ENCODE results near the gene PPP1R13B.

DNA sequence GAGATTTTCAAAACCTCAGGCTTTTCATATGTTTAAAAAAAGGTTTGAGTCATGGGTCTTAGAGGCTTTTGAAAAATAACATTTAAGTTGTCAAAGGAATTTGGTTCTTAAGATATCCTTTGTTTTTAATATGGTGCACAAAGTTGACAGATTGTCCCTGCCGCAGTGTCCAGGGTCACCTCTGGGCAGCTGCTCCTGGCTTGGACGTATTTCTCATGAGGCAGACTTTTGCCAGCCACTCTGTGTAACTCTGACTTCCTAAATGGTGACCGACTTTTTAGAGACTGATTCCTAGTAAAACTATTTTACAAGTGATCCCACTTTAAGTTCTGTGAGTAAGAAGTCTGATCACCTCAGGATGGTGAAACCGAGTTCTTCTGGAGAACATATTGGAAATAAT lies 159.7 kb downstream of the PPP1R13B start:
- TF ChIP-seq, protein P1, sequence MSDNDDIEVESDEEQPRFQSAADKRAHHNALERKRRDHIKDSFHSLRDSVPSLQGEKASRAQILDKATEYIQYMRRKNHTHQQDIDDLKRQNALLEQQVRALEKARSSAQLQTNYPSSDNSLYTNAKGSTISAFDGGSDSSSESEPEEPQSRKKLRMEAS (IDR thresholded peaks at IDR 0.05), result no peak
- TF ChIP-seq HMGXB4 (CRISPR knock-in tag; IDR thresholded peaks at IDR 0.05; ENCODE audit: borderline replicate concordance) (no peak), ELK1 (IDR thresholded peaks at IDR 0.05; ENCODE audit: low read depth, low read length) (no peak), ZNF302 (CRISPR knock-in tag; IDR thresholded peaks at IDR 0.05) (no peak), POLR2A (IDR thresholded peaks at IDR 0.05; ENCODE audit: low read length) (no peak), ESRRA (IDR thresholded peaks at IDR 0.05; ENCODE audit: borderline replicate concordance, low read length) (no peak), RAD21 (conservative IDR thresholded peaks at IDR 0.05 in 1 of 2, IDR thresholded peaks at IDR 0.05 in 1 of 2) (no peak), TP53 (CRISPR knock-in tag; IDR thresholded peaks at IDR 0.05) (no peak)
- TF ChIP-seq, protein P2, sequence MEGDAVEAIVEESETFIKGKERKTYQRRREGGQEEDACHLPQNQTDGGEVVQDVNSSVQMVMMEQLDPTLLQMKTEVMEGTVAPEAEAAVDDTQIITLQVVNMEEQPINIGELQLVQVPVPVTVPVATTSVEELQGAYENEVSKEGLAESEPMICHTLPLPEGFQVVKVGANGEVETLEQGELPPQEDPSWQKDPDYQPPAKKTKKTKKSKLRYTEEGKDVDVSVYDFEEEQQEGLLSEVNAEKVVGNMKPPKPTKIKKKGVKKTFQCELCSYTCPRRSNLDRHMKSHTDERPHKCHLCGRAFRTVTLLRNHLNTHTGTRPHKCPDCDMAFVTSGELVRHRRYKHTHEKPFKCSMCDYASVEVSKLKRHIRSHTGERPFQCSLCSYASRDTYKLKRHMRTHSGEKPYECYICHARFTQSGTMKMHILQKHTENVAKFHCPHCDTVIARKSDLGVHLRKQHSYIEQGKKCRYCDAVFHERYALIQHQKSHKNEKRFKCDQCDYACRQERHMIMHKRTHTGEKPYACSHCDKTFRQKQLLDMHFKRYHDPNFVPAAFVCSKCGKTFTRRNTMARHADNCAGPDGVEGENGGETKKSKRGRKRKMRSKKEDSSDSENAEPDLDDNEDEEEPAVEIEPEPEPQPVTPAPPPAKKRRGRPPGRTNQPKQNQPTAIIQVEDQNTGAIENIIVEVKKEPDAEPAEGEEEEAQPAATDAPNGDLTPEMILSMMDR (IDR thresholded peaks at IDR 0.05), result no peak
- TF ChIP-seq, protein P3, sequence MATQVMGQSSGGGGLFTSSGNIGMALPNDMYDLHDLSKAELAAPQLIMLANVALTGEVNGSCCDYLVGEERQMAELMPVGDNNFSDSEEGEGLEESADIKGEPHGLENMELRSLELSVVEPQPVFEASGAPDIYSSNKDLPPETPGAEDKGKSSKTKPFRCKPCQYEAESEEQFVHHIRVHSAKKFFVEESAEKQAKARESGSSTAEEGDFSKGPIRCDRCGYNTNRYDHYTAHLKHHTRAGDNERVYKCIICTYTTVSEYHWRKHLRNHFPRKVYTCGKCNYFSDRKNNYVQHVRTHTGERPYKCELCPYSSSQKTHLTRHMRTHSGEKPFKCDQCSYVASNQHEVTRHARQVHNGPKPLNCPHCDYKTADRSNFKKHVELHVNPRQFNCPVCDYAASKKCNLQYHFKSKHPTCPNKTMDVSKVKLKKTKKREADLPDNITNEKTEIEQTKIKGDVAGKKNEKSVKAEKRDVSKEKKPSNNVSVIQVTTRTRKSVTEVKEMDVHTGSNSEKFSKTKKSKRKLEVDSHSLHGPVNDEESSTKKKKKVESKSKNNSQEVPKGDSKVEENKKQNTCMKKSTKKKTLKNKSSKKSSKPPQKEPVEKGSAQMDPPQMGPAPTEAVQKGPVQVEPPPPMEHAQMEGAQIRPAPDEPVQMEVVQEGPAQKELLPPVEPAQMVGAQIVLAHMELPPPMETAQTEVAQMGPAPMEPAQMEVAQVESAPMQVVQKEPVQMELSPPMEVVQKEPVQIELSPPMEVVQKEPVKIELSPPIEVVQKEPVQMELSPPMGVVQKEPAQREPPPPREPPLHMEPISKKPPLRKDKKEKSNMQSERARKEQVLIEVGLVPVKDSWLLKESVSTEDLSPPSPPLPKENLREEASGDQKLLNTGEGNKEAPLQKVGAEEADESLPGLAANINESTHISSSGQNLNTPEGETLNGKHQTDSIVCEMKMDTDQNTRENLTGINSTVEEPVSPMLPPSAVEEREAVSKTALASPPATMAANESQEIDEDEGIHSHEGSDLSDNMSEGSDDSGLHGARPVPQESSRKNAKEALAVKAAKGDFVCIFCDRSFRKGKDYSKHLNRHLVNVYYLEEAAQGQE (IDR thresholded peaks at IDR 0.05), result no peak

All from A549 (cell line).